Ovary (tissue), 9 donors: ENCODE data around the gene AAK1. TPM values are rescaled to one million over a fixed set of nuclear protein-coding genes. Genes with fewer than 3 reads are reported as not detected.

ENCODE experiments used
- DNase-seq, 5 donors: peaks; one replicate each; pipeline ENCODE4 v3.0.0-alpha.2; 2019 to 2020
- H3K27ac ChIP-seq, 2 donors: fragments of 200-600 bp; one replicate each; pipeline versions ENCODE4 v1.5.1 to v1.8.0; 2019 to 2022
- H3K27me3 ChIP-seq: fragments of 200-600 bp; one replicate; pipeline ENCODE4 v1.8.0; 2022
- H3K36me3 ChIP-seq: fragments of 200-600 bp; sonication (generic); one replicate; pipeline ENCODE4 v1.5.1; 2019
- H3K4me1 ChIP-seq: one replicate; pipeline ENCODE4 v1.8.1; 2013; ENCODE audit warnings: mild to moderate bottlenecking, moderate library complexity; ENCODE audit not compliant: insufficient read depth
- H3K4me3 ChIP-seq: fragments of 200-600 bp; sonication (generic); one replicate; pipeline ENCODE4 v1.5.1; 2017
- H3K9me3 ChIP-seq, 2 donors: fragments of 200-600 bp in 1 of 2; sonication (generic) in 1 of 2; one replicate each; pipeline versions ENCODE4 v1.5.1 to v1.8.1; 2013 to 2019; ENCODE audit warnings: mild to moderate bottlenecking in 1 of 2, moderate library complexity in 1 of 2
- EP300 ChIP-seq: sonication (generic); formaldehyde crosslinking; IDR thresholded peaks from one replicate; pipeline ENCODE4 v1.6.1; 2017; ENCODE audit warnings: antibody characterized with exemption
- POLR2A ChIP-seq: fragments of 450-650 bp; IDR thresholded peaks from one replicate; pipeline ENCODE4 v1.6.1; 2017; ENCODE audit warnings: antibody characterized with exemption, mild to moderate bottlenecking, moderate library complexity
- whole genome bisulfite sequencing, 3 donors: extraction: QIAGEN DNeasy Blood & Tissue Kit in 1 of 3; methylation state at CpG; one replicate each; pipeline versions ENCODE4 v1.1.5 to v1.1.7; 2013 to 2017; 5-methylcytosine and 5-hydroxymethylcytosine counted together
- intact Hi-C, 4 donors: fragments of 100-400 bp; cut with DNase I; formaldehyde crosslinking; loops; one replicate each; pipeline versions ENCODE4 v1.11.0 to v1.15.1; 2022 to 2023
- polyA plus RNA-seq, 2 donors: library from polyadenylated mRNA; stranded (reverse); fragments of 200-250 nt in 1 of 2; fragments of 350-450 nt in 1 of 2; fragmentation: Illumina TruSeq in 1 of 2; extraction: RNeasy Lipid Tissue Mini Kit (QIAGEN cat#74804) in 1 of 2; gene quantifications; one replicate each; pipeline ENCODE4 v1.2.3, GENCODE V29; 2013 to 2014
- total RNA-seq, 7 donors: library from RNA; depleted of rRNA in 2 of 7; stranded (reverse); fragments of >200 nt in 2 of 7; fragmentation: NEBNext Ultra II Directional in 3 of 7; extraction: Animal tissue kit (Norgen Biotek cat#: 25700) in 3 of 7; gene quantifications; one replicate each; pipeline versions ENCODE4 v1.1.0 to v1.2.4, GENCODE V29; 2016 to 2023
- TF ChIP-seq, protein P1 (sequence below), 3 donors: fragments of 450-650 bp in 2 of 3; fragments of 200-600 bp in 1 of 3; IDR thresholded peaks; one replicate each; pipeline versions ENCODE4 v1.5.1 to v1.8.0; 2016 to 2022; ENCODE audit warnings: antibody characterized with exemption in 3 of 3, mild to moderate bottlenecking in 1 of 3
- donor health status: DM: no; HTN: no; CAD: no; lungs with moderate emphysema.
- donor health status: DM: no; HTN: no; CAD: no.
- donor health status: Bipolar disorder and iron deficiency.
- donor health status: DM: yes; HTN: yes; CAD: no.
- donor health status: DM: no; HTN: no; CAD: no.
- donor health status: DM: yes; HTN: yes; CAD: no.

The AAK1 gene
- total and polyA plus RNA-seq, 9 donors: 7.4 to 53.6 (median 34.3) TPM

DNA sequence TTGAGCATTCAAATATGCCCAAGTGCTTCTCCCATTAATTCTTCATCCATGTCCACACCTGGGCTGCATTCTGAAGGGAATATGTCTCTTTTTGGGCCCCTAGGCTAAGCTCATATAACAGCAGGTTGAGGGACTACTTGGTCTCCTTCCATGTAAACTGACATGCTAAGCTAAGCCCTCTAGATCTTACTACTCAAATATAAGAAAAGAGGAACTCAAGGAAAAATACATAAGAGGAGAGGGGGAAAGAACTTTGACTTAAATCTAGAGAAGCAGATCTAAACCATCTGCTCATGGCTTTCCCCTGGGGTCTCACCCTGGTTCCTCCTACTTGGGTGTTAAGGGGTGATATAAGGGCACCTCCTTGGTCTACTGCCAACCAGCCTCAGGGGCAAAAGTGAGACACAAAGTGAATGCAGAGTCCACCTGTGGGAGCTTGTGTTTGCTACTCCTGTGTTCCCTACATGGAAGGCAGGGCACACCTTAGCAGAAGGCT lies 186.5 kb downstream of the AAK1 start:
- no peak for DNase-seq
- Histone ChIP-seq H3K9me3 (no peaks in the 10 kb centered on the region), H3K4me1 (no peaks in the 10 kb centered on the region), H3K27me3 (no peaks in the 10 kb centered on the region), H3K36me3 (no peaks in the 10 kb centered on the region), H3K4me3 (no peak overlapping the region), H3K27ac (no peak overlapping the region)
- intact Hi-C loops: no loop called here
- TF ChIP-seq POLR2A (no peak), EP300 (no peak)
- TF ChIP-seq, protein P1, sequence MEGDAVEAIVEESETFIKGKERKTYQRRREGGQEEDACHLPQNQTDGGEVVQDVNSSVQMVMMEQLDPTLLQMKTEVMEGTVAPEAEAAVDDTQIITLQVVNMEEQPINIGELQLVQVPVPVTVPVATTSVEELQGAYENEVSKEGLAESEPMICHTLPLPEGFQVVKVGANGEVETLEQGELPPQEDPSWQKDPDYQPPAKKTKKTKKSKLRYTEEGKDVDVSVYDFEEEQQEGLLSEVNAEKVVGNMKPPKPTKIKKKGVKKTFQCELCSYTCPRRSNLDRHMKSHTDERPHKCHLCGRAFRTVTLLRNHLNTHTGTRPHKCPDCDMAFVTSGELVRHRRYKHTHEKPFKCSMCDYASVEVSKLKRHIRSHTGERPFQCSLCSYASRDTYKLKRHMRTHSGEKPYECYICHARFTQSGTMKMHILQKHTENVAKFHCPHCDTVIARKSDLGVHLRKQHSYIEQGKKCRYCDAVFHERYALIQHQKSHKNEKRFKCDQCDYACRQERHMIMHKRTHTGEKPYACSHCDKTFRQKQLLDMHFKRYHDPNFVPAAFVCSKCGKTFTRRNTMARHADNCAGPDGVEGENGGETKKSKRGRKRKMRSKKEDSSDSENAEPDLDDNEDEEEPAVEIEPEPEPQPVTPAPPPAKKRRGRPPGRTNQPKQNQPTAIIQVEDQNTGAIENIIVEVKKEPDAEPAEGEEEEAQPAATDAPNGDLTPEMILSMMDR (IDR thresholded peaks at IDR 0.05): no peak

DNA sequence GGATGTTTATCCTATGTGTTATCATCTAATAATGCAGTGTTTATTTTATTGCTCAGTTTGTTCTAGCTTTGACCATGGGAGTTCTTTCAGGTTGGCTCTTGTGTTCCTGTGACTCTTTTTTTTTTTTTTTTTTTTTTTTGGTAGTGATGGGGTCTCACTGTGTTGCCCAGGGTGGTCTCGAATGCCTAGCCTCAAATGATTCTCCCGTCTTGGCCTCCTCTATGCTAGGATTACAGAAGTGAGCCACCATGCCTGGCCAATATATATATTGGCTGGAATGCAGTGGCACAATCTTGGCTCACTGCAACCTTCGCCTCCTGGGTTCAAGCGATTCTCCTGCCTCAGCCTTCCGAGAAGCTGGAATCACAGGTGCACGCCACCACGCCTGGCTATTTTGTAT lies 187.4 kb downstream of the AAK1 start:
- WGBS, 3 donors: 93 to 97% (median 96%) methylated on average over 7 of the region's 7 CpGs
- Histone ChIP-seq H3K27me3 (no peaks in the 10 kb centered on the region), H3K36me3 (no peaks in the 10 kb centered on the region), H3K27ac (no peak overlapping the region), H3K4me3 (no peak overlapping the region), H3K9me3 (no peaks in the 10 kb centered on the region), H3K4me1 (no peaks in the 10 kb centered on the region)
- intact Hi-C loops: no loop called here
- DNase-seq: no peak
- TF ChIP-seq, protein P1 (IDR thresholded peaks at IDR 0.05): no peak
- TF ChIP-seq EP300: no peak
- TF ChIP-seq POLR2A: no peak

DNA sequence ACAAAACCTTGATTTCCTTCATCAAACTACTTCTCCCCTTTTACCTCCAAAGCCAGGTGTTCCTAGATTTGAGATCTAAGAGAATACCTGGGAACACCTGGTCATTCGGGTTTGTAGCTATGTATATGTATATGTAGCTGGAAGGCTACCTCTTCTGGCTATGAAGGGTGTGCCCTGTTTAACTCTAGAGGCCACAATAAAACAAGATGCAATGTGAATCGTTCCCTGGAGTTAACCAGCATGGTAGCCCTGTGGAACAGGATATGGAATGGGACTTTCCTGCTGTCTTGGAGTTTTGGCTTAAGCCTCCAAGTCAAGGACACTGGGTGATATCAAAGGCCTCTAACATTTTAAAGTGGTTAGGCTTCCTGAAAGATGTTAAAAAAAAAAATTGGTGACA lies 188.6 kb downstream of the AAK1 start:
- no peak for DNase-seq
- WGBS, 3 donors: 85 to 92% (median 85%) methylated on average over 2 of the region's 2 CpGs
- intact Hi-C loops: no loop called here
- Histone ChIP-seq H3K27me3 (no peaks in the 10 kb centered on the region), H3K4me1 (no peaks in the 10 kb centered on the region), H3K36me3 (no peaks in the 10 kb centered on the region), H3K4me3 (no peak overlapping the region), H3K9me3 (no peaks in the 10 kb centered on the region), H3K27ac (no peak overlapping the region)
- TF ChIP-seq POLR2A: no peak
- TF ChIP-seq, protein P1 (IDR thresholded peaks at IDR 0.05): no peak
- TF ChIP-seq EP300: no peak

DNA sequence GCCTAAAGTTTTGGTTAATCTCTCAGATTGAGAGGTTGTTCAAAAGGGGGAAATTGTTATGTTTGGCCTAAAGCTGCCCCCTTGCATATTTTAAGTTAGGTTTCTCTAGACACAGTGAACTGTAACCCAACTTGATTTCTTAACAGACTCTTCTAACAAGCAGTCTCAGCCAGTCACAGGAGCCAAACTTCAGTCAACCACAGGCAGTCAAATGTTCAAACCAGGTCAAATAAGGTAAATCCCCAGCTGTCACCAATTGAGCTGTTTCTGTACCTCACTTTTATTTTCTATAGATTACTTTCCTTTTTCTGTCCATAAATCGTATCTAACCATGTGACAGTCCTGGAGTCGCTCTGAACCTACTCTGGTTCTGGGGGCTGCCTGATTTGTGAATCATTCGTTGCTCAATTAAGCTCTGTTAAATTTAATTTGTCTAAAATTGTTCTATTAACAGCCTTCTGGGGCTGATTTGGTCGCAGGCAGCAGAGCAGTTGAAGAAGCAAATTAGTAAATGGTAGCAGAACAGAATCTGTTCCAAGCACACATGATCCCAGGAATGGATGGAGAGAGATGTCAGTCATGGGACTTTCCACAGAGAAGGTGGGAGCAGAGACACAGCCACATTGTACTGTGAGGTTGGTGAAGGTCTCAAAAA lies 189.9 kb downstream of the AAK1 start:
- H3K36me3 ChIP-seq: no peaks in the 10 kb centered on the region
- intact Hi-C loops: no loop called here
- no peak overlapping the region for H3K27ac ChIP-seq
- TF ChIP-seq EP300 (no peak), POLR2A (no peak)
- TF ChIP-seq, protein P1 (IDR thresholded peaks at IDR 0.05): no peak
- H3K4me1 ChIP-seq: no peaks in the 10 kb centered on the region
- no peaks in the 10 kb centered on the region for H3K9me3 ChIP-seq
- no peak overlapping the region for H3K4me3 ChIP-seq
- 76 to 80% (median 80%) methylated on average over 4 of the region's 4 CpGs for WGBS, 3 donors
- DNase-seq: no peak
- H3K27me3 ChIP-seq: no peaks in the 10 kb centered on the region
